Breast epithelium (tissue), 3 donors: Measurements from ENCODE around the gene RASSF1.

ENCODE experiments used
- POLR2AphosphoS5 ChIP-seq, 3 donors: sonication (generic); formaldehyde crosslinking; IDR thresholded peaks; one replicate each; pipeline ENCODE4 v1.6.1; 2017; ENCODE audit warnings: antibody characterized with exemption in 3 of 3
- TF ChIP-seq, protein P1 (sequence below), 3 donors: fragments of 450-650 bp; IDR thresholded peaks; one replicate each; pipeline ENCODE4 v1.5.1; 2016 to 2017; ENCODE audit warnings: antibody characterized with exemption in 3 of 3, mild to moderate bottlenecking in 3 of 3, moderate library complexity in 3 of 3

GRCh38 chr3:50359760-50360110 lies 19.1 kb upstream of the RASSF1 start:
- TF ChIP-seq, protein P1, sequence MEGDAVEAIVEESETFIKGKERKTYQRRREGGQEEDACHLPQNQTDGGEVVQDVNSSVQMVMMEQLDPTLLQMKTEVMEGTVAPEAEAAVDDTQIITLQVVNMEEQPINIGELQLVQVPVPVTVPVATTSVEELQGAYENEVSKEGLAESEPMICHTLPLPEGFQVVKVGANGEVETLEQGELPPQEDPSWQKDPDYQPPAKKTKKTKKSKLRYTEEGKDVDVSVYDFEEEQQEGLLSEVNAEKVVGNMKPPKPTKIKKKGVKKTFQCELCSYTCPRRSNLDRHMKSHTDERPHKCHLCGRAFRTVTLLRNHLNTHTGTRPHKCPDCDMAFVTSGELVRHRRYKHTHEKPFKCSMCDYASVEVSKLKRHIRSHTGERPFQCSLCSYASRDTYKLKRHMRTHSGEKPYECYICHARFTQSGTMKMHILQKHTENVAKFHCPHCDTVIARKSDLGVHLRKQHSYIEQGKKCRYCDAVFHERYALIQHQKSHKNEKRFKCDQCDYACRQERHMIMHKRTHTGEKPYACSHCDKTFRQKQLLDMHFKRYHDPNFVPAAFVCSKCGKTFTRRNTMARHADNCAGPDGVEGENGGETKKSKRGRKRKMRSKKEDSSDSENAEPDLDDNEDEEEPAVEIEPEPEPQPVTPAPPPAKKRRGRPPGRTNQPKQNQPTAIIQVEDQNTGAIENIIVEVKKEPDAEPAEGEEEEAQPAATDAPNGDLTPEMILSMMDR (IDR thresholded peaks at IDR 0.05): no peak
- no peak for TF ChIP-seq POLR2AphosphoS5 (IDR thresholded peaks at IDR 0.05)
